ENCODE results near the gene ZCCHC24. TPM values are rescaled to one million over a fixed set of nuclear protein-coding genes. Genes with fewer than 3 reads are reported as not detected.
A peak's percentile ranks its signal among the peaks of the same experiment; 100 is the strongest.

Gene ZCCHC24
- total RNA-seq, 1 donor from 2014 or later = 13.5 TPM

GRCh38 chr10:79359816-79360498 lies 85.5 kb downstream of the ZCCHC24 start:
- no peak for DNase-seq

- no peak for DNase-seq
These were observed 86.6 kb downstream of the ZCCHC24 start for GRCh38 chr10:79358811-79359210.

GRCh38 chr10:79357180-79357579 lies 88.2 kb downstream of the ZCCHC24 start:
- DNase-seq = no peak

GRCh38 chr10:79356104-79356503 lies 89.3 kb downstream of the ZCCHC24 start:
- DNase-seq = no peak

GRCh38 chr10:79355420-79356017 lies 89.9 kb downstream of the ZCCHC24 start:
- no peak for DNase-seq

- DNase-seq = no peak
These were observed 90.8 kb downstream of the ZCCHC24 start for GRCh38 chr10:79354615-79355014.

GRCh38 chr10:79354141-79354540 lies 91.3 kb downstream of the ZCCHC24 start:
- DNase-seq = no peak

GRCh38 chr10:79353726-79354125 lies 91.7 kb downstream of the ZCCHC24 start:
- DNase-seq = no peak

GRCh38 chr10:79353000-79353406 lies 92.4 kb downstream of the ZCCHC24 start:
- no peak for DNase-seq

GRCh38 chr10:79352035-79352877 lies 93.2 kb downstream of the ZCCHC24 start:
- no peak for DNase-seq

- DNase-seq = no peak
These were observed 94.1 kb downstream of the ZCCHC24 start for GRCh38 chr10:79351332-79351731.

GRCh38 chr10:79350407-79351154 lies 94.8 kb downstream of the ZCCHC24 start:
- DNase-seq = no peak

GRCh38 chr10:79349766-79350406 lies 95.5 kb downstream of the ZCCHC24 start:
- no peak for DNase-seq

GRCh38 chr10:79349072-79349491 lies 96.3 kb downstream of the ZCCHC24 start:
- no peak for DNase-seq

- no peak for DNase-seq
These were observed 96.8 kb downstream of the ZCCHC24 start for GRCh38 chr10:79348640-79348988.

GRCh38 chr10:79347894-79348639 lies 97.4 kb downstream of the ZCCHC24 start:
- DNase-seq = no peak

- peak; percentile 81 for DNase-seq
These were observed 98.1 kb downstream of the ZCCHC24 start, which contains the start of gene PPIF for GRCh38 chr10:79347226-79347893. Gene PPIF (plus strand): TSS chr10:79347469. CDS start chr10:79347549, 80 bp downstream.

- no peak for DNase-seq
These were observed 98.8 kb downstream of the ZCCHC24 start for GRCh38 chr10:79346388-79347225.

GRCh38 chr10:79346012-79346340 lies 99.4 kb downstream of the ZCCHC24 start:
- no peak for DNase-seq
